OCI-LY7 (cell line): ENCODE measurements around the gene POC5. TPM values are rescaled to one million over a fixed set of nuclear protein-coding genes. Genes with fewer than 3 reads are reported as not detected.

Source experiments
- BruUV-seq: library from RNA; stranded (reverse); fragments of 400-500 nt; replicated peaks from 2 replicates; lab custom pipeline; 2021; lab: Mats Ljungman, UMichigan
- CTCF ChIA-PET: fragments of 300-600 bp; sonication (Branson Sonifier 250); formaldehyde crosslinking; loops from one replicate; lab custom pipeline; 2022; ENCODE audit warnings: antibody characterized with exemption; ENCODE audit not compliant: unreplicated experiment; lab: Charles Lee
- POLR2A ChIA-PET: fragments of 300-600 bp; sonication (Branson Sonifier 250); formaldehyde crosslinking; loops from one replicate; lab custom pipeline; 2022; ENCODE audit warnings: antibody characterized with exemption; lab: Charles Lee
- DNase-seq: peaks from one replicate; pipeline ENCODE4 v3.0.0-alpha.2; 2015; ENCODE audit warnings: low spot score
- H2AFZ ChIP-seq: fragments of 200-600 bp; sonication (generic), shearing (Covaris generic); 2 replicates; pipeline ENCODE4 v1.6.1; 2014; ENCODE audit warnings: mild to moderate bottlenecking, antibody characterized with exemption, low read length, moderate library complexity
- H3K27ac ChIP-seq: fragments of 200-600 bp; sonication (generic); 2 replicates; pipeline ENCODE4 v1.5.1; 2014; ENCODE audit warnings: mixed run types, low read depth, mild to moderate bottlenecking, moderate library complexity, low read length, inconsistent platforms; ENCODE audit not compliant: poor library complexity, severe bottlenecking
- H3K36me3 ChIP-seq: fragments of 200-600 bp; sonication (generic); 2 replicates; pipeline ENCODE4 v1.6.1; 2014; ENCODE audit warnings: mild to moderate bottlenecking, antibody characterized with exemption, low read length, moderate library complexity, mixed read lengths; ENCODE audit not compliant: insufficient read depth
- H3K4me1 ChIP-seq: fragments of 200-600 bp; sonication (generic); 2 replicates; pipeline ENCODE4 v1.5.1; 2014; ENCODE audit warnings: mild to moderate bottlenecking, low read length; ENCODE audit not compliant: insufficient read depth, poor library complexity, severe bottlenecking
- H3K4me2 ChIP-seq: fragments of 200-600 bp; sonication (generic); 2 replicates; pipeline ENCODE4 v1.6.1; 2014; ENCODE audit warnings: mild to moderate bottlenecking, low read length
- H3K4me3 ChIP-seq: fragments of 200-600 bp; sonication (generic); 2 replicates; pipeline ENCODE4 v1.5.1; 2014; ENCODE audit warnings: mild to moderate bottlenecking, low read depth, low read length; ENCODE audit not compliant: poor library complexity, severe bottlenecking
- H3K79me2 ChIP-seq: fragments of 200-600 bp; sonication (generic); 2 replicates; pipeline ENCODE4 v1.6.1; 2016; ENCODE audit warnings: low read depth, mild to moderate bottlenecking, low read length, moderate library complexity, mixed read lengths; ENCODE audit not compliant: insufficient read depth
- H3K9me2 ChIP-seq: fragments of 200-600 bp; sonication (generic); 2 replicates; pipeline ENCODE4 v1.6.1; 2016; ENCODE audit warnings: mild to moderate bottlenecking, low read length, mixed read lengths; ENCODE audit not compliant: insufficient read depth
- H3K9me3 ChIP-seq: fragments of 200-600 bp; sonication (generic); 2 replicates; pipeline ENCODE4 v1.6.1; 2014; ENCODE audit warnings: mild to moderate bottlenecking, mixed run types, low read length, mixed read lengths
- H4K20me1 ChIP-seq: fragments of 200-600 bp; sonication (generic); 2 replicates; pipeline ENCODE4 v1.6.1; 2014; ENCODE audit warnings: mild to moderate bottlenecking, antibody characterized with exemption, low read length, moderate library complexity, mixed read lengths; ENCODE audit not compliant: insufficient read depth
- EZH2phosphoT487 ChIP-seq: fragments of 200-600 bp; sonication (generic); IDR thresholded peaks from 2 replicates; pipeline ENCODE4 v1.6.1; 2018; ENCODE audit warnings: low read depth, borderline replicate concordance, mild to moderate bottlenecking, mixed run types, antibody characterized with exemption, low read length, moderate library complexity, mixed read lengths
- intact Hi-C: fragments of 100-400 bp; cut with micrococcal nuclease; formaldehyde crosslinking; loops from one replicate; pipeline ENCODE4 v1.10.0; 2022; ENCODE audit not compliant: unreplicated experiment
- total RNA-seq, 2 experiments: library from RNA; depleted of rRNA in 1 of 2; stranded (reverse); fragments of >200 nt in 1 of 2; shearing (Covaris generic) in 1 of 2; gene quantifications; 2 replicates each; pipeline ENCODE4 v1.2.3, GENCODE V29; 2014 to 2022
- TF ChIP-seq, protein P1 (sequence below): fragments of 200-600 bp; sonication (generic); conservative IDR thresholded peaks from 2 replicates; pipeline ENCODE4 v1.5.1; 2014; ENCODE audit warnings: mild to moderate bottlenecking, antibody characterized with exemption, low read length, moderate library complexity, mixed read lengths

POC5 gene
- total RNA-seq, 2 experiments from 2014 or later = 20.5 to 29.4 TPM

DNA sequence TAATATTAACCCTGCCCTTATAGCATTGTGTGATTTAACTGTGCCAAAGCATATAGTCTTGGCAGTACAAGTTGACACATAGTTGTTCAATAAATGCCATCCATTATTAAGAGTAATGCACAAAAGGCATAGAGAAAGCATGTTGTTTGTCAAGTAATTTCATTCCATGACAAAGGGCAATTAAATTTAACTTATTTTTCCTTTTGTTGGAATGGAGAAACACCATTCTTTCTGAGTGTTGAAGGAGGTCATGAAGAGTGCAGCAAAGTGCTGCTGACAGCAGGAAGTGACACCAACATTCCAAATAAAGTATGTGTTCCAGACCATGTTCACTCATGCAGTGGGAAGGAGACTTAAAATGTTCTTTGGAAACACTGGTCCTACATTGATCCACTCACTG, 76.8 kb downstream of the POC5 start:
- no peak overlapping the region for H3K4me3 ChIP-seq
- H3K4me2 ChIP-seq = no peak overlapping the region
- intact Hi-C loops = no loop called here
- no peaks in the 10 kb centered on the region for H3K4me1 ChIP-seq
- BruUV-seq = no TSS peak
- no peaks in the 10 kb centered on the region for H4K20me1 ChIP-seq
- no peaks in the 10 kb centered on the region for H3K79me2 ChIP-seq
- no peak for DNase-seq
- ChIA-PET POLR2A (no interaction called here), CTCF (no interaction called here)
- no peaks in the 10 kb centered on the region for H3K9me3 ChIP-seq
- no peak overlapping the region for H3K27ac ChIP-seq
- no peaks in the 10 kb centered on the region for H3K36me3 ChIP-seq
- TF ChIP-seq, protein P1, sequence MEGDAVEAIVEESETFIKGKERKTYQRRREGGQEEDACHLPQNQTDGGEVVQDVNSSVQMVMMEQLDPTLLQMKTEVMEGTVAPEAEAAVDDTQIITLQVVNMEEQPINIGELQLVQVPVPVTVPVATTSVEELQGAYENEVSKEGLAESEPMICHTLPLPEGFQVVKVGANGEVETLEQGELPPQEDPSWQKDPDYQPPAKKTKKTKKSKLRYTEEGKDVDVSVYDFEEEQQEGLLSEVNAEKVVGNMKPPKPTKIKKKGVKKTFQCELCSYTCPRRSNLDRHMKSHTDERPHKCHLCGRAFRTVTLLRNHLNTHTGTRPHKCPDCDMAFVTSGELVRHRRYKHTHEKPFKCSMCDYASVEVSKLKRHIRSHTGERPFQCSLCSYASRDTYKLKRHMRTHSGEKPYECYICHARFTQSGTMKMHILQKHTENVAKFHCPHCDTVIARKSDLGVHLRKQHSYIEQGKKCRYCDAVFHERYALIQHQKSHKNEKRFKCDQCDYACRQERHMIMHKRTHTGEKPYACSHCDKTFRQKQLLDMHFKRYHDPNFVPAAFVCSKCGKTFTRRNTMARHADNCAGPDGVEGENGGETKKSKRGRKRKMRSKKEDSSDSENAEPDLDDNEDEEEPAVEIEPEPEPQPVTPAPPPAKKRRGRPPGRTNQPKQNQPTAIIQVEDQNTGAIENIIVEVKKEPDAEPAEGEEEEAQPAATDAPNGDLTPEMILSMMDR = no peak
- TF ChIP-seq EZH2phosphoT487 = no peak
- H2AFZ ChIP-seq = no peak overlapping the region
- H3K9me2 ChIP-seq = no peaks in the 10 kb centered on the region

DNA sequence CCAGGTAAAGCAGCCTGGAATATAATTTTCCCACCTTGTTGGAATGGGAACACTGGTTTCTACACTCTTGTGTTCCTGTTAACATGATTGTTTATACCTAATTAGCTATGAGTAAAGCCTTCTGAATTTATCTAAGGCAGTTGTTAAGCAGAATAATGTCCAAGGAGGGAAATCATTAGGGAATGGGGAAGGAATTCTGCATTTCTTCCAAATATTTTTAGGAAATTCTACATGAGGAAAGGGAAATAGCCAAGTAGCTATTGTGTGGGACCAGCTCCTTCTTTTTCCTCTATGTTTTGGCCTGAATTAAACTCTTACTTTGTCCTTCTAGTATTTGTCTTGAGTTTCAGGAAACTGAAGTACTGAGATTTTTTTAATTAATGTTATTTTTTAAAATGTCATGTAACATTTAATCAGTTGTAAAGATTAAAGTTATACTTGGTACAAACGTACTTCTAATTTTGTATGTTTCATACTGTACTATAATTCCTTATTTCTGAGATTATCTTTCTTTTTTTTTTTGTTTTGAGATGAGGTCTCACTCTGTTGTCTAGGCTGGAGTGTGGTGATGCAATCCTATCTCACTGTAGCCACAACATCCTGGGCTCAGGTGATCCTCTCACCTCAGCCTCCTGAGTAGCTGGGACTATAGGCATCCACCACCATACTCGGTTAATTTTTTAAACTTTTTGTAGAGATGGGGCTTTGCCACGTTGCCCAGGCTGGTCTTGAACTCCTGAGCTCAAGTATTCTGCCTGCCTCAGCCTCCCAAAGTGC, 77.5 kb downstream of the POC5 start:
- ChIA-PET CTCF (no interaction called here), POLR2A (interaction anchor here (0.8 kb wide), 2 partner anchors 9 to 1233 kb away, joined by 3 to 6 read pairs; no protein-coding TSS in a partner anchor)
- no peak for DNase-seq
- Histone ChIP-seq H3K4me1 (no peaks in the 10 kb centered on the region), H3K4me2 (no peak overlapping the region), H2AFZ (no peak overlapping the region), H4K20me1 (no peaks in the 10 kb centered on the region), H3K9me3 (no peaks in the 10 kb centered on the region), H3K9me2 (no peaks in the 10 kb centered on the region), H3K4me3 (no peak overlapping the region), H3K79me2 (no peaks in the 10 kb centered on the region), H3K36me3 (no peaks in the 10 kb centered on the region), H3K27ac (no peak overlapping the region)
- BruUV-seq = no TSS peak
- TF ChIP-seq EZH2phosphoT487 = no peak
- TF ChIP-seq, protein P1 = no peak
- intact Hi-C loops = no loop called here

- intact Hi-C loops = no loop called here
- H3K27ac ChIP-seq = no peak overlapping the region
- CTCF ChIA-PET = no interaction called here
- H3K36me3 ChIP-seq = no peaks in the 10 kb centered on the region
- H3K4me3 ChIP-seq = no peak overlapping the region
- H3K79me2 ChIP-seq = no peaks in the 10 kb centered on the region
- no peaks in the 10 kb centered on the region for H3K4me1 ChIP-seq
- no peaks in the 10 kb centered on the region for H3K9me2 ChIP-seq
- H4K20me1 ChIP-seq = no peaks in the 10 kb centered on the region
- POLR2A ChIA-PET = no interaction called here
- DNase-seq = no peak
- no TSS peak for BruUV-seq
- H3K4me2 ChIP-seq = no peak overlapping the region
- H3K9me3 ChIP-seq = no peaks in the 10 kb centered on the region
- TF ChIP-seq, protein P1 = no peak
- TF ChIP-seq EZH2phosphoT487 = no peak
- H2AFZ ChIP-seq = no peak overlapping the region
Observed at GRCh38 chr5:75637949-75638348, 79.3 kb downstream of the POC5 start.
